Right kidney (tissue), 1 donor: ENCODE results near the gene NBAS.

Source experiments
- DNase-seq: peaks from one replicate; pipeline ENCODE4 v3.0.0-alpha.2; 2016

The NBAS gene

DNA sequence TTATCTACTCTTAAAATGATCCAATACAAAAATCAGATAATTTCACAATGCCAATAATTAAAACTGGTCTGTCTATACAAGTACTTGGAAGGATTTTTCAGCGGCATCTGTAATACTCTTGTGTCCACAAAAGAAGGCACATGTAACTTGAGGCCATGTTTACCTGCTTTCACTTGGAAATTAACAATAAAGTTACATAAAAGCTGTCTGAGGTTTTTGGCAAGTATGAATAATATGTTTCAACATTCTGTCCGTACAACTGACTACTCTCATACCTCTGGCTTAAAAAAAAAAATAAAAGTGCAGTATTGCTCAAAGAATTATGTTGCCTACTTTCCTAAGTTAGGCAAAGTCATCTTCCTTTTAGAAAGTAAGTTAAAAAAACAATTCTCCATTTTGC, 253.6 kb downstream of the NBAS start:
- no peak for DNase-seq

DNA sequence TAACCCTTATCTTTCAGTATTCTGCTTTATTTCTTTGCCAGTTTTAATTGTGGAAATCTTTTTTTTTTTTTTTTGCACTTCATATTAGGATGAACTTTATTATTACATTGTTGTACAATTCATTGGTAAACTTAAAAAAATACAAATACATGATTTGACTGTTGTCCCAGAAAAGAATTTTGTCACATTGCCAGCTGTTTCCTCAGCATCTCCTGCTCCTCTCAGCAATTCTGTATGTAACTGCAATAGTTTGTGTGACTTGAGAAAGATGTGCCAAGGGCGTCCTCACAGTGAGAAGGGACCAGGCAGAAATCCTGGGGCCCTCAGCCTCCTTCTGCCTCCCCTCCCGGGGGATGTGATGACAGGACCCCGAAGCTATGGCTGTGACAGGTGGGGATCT, 254.4 kb downstream of the NBAS start:
- DNase-seq = no peak

DNA sequence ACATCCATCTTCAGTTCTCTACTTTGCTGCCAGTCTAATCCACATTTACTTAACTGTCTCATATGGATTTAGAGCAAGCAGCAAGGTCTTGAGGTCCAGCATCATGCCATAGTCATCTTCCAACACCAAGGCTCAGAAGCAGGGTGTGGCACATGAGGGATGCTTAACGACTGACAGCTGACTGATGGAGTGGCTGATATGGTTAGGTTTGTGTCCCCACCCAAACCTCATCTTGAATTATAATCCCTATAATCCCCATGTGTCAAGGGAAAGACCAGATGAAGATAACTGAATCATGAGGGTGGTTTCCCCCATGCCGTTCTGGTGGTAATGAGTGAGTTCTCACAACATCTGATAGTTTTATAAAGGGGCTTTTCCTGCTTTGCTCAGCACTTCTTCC, 257.3 kb downstream of the NBAS start:
- no peak for DNase-seq

DNA sequence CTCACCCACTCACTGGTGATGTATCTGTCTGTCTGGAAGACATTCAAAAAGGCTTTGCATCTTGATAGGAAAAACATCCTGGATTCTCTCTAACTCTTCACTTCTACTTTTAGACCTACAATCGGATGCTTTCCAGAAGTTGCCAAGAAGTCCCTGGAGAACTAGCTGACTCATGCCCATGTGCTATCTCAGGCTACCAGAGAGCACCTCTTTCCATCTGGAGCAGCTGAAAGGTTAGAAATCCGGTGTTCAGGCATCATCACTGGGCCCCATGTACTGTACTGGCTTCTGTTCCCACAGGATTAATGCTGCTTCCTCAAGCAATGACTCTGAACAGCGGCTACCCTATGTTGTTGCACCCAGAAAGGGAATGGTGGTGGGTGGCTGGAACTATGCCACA, 259.0 kb downstream of the NBAS start:
- DNase-seq = no peak

DNA sequence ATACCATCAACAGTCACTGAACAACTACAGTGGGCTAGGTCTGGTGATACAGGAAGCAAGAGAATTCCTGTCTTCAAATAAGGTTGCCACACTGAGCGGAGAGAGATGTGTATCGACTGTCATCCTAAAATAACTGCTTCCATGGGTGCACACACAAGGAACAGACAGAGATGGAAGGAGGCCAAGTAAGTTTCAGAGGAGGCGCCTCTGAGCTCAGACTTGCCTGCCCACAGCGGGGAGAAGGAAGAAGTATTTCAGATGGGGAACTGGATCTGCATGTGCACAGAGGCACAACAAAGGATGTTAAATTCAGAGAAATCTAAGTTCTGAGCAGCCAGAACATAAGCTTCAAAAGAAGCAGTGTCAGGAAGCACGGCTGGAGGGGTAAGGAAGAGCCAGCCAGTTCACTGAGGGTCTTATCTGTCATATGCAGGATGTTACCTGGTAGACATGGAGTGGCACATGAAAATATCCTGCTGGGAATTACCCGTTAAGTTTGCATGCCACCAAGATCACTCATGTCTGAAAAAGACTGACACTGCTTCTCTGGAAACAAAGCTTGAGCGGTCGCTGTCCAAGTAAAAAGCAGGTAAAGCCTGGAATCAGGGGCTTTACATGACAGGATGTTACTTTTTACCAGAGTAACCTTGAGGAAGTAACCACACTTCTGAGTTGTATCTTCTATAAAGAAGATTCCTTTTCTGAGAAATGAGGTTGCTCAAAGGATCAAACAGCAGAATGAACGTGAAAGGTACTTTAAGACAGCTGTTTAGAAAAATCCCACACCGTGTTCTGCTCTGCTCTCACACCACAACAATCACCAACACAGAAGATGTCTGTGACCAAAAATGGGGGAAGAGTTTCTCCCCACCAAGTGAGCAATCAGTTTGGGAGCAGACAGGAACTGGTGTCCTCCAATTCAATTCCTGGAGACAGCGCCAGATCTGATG, 260.2 kb downstream of the NBAS start:
- no peak for DNase-seq

DNA sequence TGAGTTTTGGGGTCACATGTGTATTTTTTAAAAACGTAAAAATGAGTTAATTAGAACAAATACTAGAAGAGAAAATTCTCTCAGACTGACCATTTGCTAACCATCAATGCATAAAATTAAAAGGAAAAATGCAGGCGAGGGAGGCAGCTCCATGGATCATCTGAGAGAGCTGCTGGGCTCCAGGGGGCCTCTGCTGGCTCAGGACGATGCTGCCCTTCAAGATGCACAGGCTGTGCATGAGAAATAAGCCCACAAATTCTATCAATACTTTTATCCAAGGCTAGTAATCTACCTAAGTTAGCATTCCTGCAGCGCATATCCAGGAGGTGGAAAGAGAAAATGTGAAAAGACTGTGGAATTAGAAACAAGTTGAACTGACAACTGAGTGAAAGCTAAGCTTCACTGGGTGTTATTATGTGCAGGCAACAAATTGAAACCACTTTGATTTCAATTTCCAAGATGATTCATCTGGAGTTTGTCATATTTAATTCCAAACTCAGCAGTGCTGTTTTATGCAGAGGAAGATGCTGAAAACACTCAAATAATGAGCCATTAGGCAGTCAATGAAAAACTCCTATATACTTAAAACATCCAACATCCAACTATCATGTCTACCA, 261.1 kb downstream of the NBAS start:
- DNase-seq = no peak

DNA sequence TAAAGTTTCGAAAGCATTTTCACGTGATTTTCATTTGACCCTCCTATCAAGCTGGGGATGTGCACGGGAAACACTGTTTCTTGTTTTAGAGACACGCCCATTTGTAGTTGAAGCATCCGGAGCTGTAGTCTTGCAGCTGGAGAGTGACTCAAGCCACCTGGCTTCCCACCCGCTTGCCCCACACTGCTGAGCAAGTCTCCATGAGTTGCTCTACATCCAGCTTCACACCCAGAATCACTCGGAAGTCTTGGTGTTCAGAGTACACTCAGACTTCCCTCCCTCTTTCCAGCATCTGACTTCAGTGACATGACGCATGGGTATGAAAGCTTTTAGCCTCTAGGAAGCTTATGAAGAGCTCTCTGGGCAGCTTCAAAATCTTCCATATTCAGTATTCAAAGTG, 262.4 kb downstream of the NBAS start:
- DNase-seq = no peak

DNA sequence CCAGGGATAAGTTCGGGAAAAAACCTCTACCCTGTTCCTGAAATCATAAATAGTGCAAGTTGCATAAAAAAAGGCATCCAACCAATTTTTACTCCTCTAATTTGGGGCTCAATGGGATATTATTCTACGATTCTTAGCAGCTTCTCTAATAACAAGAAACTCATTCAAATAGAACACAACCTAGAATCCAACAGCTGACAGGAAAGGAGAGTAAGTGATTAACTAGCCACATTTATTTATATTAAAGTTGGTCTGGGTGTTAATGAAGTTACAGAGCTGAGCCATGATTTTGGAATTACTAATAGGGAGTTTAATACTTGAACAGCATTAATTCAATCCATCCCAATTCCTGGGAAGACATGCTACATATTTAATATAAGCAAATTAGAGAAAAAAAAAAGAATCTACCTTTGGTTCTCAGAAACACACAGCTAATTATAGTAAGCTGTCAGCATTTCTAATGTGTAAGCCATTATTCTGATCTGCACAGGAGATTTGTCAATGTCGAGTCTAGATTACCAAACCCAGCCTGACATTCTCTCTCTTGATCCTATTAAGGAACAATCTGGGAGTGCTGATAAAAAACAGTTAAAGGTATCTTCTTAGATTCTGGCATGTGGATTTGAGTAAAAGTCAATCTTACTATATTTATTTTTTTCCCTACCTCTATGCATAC, 267.7 kb downstream of the NBAS start:
- no peak for DNase-seq

DNA sequence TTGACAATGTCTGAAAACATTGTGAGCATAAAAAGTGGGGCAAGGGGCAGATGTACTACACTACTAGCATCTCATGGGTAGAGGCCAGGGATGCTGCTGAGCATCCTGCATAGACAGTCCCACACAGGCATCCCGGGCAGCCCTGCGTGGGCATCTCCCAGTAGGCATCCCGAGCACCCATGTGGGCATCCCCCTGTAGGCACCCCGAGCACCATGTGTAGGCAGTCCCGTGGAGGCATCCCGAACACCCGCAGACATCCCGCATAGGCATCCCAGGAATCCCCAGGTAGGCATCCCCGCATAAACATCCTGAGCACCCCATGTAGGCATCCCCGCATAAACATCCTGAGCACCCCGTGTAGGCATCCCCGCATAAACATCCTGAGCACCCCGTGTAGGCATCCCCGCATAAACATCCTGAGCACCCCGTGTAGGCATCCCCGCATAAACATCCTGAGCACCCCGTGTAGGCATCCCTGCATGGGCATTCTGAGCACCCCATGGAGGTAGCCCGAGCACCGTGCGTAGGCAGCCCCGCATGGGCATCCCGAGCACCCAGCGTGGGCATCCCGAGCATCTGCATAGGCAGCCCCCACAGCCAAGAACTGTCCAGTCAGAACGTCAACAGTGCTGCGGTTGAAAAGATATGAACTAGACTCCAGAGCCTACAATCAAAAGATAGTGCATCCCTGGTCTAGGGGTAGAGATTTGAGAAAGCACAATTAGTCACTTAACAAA, 273.5 kb downstream of the NBAS start:
- no peak for DNase-seq

DNA sequence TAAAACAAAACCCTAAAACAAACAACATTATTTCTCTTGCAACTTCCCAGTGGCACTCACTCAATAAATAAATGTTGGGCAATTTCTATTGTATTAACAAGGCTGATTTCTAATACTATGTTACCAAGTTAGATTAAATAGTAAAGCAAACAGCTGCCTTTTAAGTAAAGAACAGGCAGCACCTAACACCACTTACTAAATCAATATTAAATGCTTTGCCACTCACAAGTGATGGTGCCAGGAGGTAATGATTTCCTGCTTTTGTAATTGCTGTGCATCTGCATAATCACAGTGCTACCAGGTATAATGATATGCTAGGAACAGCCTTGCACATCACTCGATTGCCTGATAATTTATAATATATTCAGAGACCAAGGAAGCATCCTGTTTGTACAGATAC, 276.5 kb downstream of the NBAS start:
- no peak for DNase-seq

DNA sequence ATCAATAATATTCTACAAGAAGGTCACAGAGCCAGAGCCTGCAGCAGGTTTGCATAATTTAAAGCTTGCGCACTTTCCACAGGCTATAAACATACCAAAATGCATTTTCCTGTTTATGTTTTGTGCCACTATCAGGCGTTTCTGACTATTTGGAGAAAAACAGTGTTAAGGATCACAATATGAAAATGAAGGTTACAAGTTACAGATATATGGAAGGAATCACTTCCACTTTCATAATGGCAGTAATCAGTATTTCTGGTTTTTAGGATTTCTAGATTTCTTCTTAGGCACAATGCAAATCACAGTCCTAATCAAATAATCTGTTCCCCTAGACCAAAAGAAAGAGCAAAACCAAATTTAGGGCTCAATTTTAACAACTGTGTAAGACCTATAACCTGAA, 279.5 kb downstream of the NBAS start:
- no peak for DNase-seq

DNA sequence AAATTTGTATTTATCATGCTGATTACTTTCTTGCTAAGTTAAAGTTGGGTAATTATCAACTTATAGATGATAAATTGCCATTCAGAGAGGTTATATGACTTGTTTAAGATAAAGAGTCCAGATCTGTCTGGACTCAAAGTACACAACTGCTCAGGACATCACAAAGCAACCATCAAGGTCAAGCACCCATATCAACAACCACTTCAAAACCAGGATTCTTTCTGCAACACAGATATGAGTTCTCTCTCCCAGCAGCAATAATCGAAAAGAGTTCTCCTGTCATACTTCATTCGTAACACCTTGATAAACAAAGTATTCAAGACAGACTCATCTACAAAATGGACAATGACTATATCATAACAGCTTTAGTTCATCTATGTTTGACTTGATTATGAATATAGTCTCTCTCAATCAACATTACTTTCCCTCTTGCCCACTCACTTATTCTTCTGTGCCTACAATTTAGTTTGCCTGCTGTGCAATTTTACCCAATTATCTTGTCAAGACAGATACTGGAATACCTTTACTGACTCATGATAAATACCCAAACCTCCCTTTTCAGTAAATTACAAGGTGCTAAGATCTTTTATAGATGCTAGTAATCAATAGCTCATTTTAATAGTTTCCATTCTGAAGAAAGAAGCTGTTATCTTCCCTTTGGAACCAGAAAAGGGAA, 281.8 kb downstream of the NBAS start:
- no peak for DNase-seq

DNA sequence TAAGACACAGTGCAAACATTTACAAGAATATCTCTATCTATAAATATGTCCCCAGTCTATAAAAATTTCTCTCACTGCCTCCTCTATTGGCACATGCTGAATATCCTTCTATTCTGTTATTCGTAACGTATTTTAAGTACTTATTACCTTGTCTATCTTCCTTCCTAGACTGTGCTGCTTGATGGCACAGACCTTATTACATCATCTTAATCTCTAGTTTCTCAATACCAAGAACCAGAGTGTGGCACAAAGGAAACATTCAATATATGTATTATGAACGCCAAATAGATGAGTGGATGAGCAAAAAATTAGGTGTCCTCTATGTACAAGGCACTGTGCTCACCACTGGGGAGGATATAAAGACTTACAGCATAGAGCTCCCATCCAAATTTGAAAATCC, 282.8 kb downstream of the NBAS start:
- no peak for DNase-seq

DNA sequence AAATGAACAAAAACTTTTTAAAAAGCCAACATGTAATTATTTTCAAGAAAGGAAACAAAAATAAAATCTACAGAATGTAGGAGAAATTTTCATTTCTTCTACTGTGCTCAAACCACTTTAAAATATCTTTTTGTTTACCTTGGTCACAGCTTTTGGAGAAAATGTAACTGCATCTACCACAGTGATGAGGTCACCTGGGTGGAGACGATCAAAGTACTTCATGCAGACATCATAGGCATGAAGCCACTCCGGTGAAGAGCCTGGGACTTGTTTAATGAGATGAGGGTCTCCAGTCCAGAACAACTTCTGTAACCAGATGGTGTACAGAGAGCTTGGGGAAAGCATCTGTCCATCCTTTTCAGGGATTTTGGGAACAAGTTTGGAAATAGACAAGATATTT, 285.8 kb downstream of the NBAS start:
- no peak for DNase-seq

DNA sequence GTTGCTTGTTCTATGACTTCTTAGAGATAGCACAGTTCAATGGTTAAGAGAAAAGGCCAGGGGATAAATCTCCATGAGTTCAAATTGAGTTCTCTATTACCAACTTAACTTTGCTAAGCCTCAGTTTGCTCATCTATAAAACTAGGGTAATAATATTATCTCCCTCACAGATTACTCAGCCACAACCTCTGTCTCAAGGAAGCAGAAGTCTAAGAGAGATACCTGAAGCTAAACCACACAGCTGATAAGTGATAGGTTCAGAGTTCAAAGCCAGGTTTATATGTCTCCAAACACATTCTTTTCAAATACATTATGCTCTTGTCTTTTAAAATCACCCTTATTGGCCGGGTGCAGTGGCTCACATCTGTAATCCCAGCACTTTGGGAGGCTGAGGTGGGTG, 287.7 kb downstream of the NBAS start:
- DNase-seq = no peak

DNA sequence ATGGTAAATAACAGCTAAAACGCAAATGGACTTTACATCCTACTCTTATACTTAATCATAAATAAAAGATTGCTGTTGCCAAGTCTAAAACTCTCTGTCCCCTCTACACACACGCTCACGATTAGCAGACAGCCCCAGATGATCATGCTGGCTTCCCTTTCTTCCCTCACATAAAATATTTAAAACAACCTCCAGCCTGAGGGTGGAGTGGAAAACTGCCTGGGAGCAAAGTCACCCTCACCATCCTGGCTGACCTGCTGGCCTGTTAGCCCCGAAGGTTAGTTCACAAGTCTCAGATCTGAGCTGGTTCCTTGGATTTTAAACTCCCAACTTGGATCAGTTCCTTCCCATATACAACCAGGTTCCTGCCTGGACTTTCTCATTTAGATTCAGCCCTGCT, 288.2 kb downstream of the NBAS start:
- DNase-seq = no peak

DNA sequence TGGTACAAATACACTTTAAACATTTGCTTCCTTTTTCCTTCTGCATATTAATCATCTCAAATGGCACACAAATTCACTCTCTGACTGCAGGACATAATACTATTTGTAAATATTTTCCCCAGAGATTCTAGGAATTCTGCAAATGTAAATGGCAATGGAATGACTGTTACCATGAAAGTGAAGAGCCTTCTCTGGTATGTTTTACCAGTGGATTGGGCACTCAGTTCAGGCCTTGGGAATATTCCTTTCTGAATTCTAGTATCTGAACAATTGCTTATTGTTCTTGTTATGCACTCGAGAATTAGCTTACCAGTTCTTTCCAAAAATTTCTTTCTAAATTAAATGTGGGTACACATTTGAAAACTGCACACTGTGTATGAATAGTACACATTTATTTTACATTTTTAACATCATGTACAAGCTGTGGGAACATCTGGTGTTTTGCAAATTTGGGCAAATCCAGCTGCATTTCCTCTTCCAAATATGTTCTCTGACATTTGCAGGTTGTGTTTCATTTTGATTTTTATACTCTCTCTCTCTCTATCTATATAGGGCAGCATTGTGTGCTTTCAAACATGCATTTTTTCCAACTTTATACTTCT, 289.1 kb downstream of the NBAS start:
- DNase-seq = no peak

DNA sequence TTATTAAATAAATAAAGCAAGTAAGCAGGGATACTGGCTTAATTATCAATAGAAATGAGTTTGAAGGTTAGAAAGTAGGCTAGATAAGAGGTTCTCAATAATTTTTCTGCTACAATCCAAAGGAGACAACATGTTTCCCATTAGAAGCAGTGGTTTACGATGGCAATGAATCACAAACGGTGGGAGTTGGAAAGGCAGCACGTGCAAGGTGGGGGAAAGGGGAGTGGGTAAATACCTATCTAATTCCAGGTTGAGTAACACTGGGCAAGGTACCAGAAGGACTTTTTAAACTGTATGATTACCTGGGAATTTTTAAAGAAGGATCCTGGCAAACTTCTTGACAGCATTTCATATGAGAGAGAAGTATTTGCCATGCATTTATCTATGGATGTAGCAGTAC, 289.9 kb downstream of the NBAS start:
- DNase-seq = no peak

DNA sequence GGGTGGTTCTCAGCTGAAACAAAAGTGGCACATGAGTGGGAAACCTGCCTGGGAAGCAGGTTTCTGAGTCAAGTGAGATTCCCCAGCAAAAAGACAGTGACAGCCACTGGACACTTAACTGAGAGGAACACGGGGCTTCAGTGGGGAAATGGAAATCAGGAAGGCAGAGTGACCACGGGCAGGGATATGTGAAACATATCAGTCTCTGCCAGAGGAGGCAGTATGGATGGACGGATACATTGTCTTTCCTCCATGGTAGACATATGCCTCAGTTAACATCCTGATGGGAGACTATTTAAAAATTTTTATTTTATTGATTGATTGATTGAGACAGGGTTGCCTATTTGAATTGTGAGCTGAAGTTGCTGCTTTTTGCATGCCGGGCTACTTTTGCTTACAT, 292.1 kb downstream of the NBAS start:
- DNase-seq = no peak

DNA sequence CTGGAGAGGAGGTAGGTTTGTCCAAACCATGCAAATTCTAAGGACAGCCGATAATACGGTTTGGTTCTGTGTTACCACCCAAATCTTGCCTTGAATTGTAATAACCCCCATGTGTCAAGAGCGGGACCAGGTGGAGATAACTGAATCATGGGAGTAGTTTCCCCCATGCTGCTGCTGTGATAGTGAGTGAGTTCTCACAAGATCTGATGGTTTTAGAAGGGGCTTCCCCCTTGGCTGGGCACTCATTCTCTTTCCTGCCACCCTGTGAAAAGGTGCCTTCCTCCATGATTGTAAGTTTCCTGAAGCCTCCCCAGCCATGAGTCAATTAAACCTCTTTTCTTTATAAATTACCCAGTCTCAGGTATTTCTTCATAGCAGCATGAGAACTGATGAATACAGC, 295.2 kb downstream of the NBAS start:
- DNase-seq = no peak

DNA sequence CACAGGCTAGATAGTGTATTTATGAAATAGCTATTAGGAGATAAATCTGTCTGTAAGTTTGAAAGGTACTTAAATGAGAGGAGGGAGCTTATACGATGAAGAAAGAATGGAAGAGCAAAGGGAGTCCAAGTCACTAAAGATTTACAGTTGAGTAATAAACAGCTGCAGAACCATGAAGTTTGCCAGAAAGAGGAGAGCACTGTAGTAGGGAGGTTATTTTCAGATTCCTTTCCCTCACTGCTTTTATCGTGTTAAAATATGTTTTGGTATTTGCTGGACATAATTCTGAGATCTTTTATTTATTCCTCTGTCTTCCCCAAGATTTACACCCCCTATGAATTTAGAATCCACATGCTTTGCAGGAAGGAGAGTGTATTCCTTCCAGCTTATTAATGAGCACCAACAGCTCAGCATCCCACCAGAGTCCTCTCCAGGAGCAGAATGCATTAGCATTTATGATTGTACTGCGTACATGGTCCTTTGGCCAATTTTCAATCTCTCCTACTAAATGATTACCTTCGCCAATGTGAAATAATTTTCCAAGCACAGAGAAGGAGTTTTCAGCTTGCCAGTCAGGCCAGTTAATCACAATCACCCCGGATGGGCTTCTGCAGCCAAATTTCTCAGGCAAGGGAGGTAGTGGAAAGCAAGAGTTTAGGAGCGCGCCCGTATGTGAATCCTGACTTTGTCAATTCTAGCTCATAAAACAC, 297.0 kb downstream of the NBAS start:
- DNase-seq = no peak
